OCI-LY1 (cell line): ENCODE measurements around the gene SLCO2B1.

ENCODE experiments used
- H2AFZ ChIP-seq: fragments of 200-600 bp; sonication (generic), shearing (Covaris generic); 2 replicates; pipeline ENCODE4 v1.6.0; 2014; ENCODE audit warnings: antibody characterized with exemption, mild to moderate bottlenecking, low read length
- H3F3A ChIP-seq: fragments of 200-600 bp; sonication (generic), shearing (Covaris generic); 2 replicates; pipeline ENCODE4 v1.6.0; 2014; ENCODE audit warnings: mild to moderate bottlenecking, antibody characterized with exemption, low read length, moderate library complexity; ENCODE audit not compliant: insufficient read depth
- H3K27ac ChIP-seq: fragments of 200-600 bp; sonication (generic); 2 replicates; pipeline ENCODE4 v1.5.1; 2014; ENCODE audit warnings: low read length, mixed run types, mild to moderate bottlenecking, low read depth; ENCODE audit not compliant: poor library complexity, severe bottlenecking
- H3K27me3 ChIP-seq: fragments of 200-600 bp; sonication (generic); 2 replicates; pipeline ENCODE4 v1.6.0; 2014; ENCODE audit warnings: antibody characterized with exemption, mild to moderate bottlenecking, low read length, moderate library complexity; ENCODE audit not compliant: insufficient read depth
- H3K36me3 ChIP-seq: fragments of 200-600 bp; sonication (generic); 2 replicates; pipeline ENCODE4 v1.6.1; 2014; ENCODE audit warnings: mild to moderate bottlenecking, antibody characterized with exemption, low read length, moderate library complexity, mixed read lengths; ENCODE audit not compliant: insufficient read depth
- H3K4me1 ChIP-seq: fragments of 200-600 bp; sonication (generic); 2 replicates; pipeline ENCODE4 v1.5.1; 2014; ENCODE audit warnings: mild to moderate bottlenecking, low read length, moderate library complexity; ENCODE audit not compliant: insufficient read depth, severe bottlenecking
- H3K4me2 ChIP-seq: fragments of 200-600 bp; sonication (generic), shearing (Covaris generic); 2 replicates; pipeline ENCODE4 v1.6.1; 2014; ENCODE audit warnings: low read length
- H3K4me3 ChIP-seq: fragments of 200-600 bp; sonication (generic); 2 replicates; pipeline ENCODE4 v1.5.1; 2014; ENCODE audit warnings: low read length, low read depth, mild to moderate bottlenecking, mixed read lengths; ENCODE audit not compliant: poor library complexity, severe bottlenecking
- H3K79me2 ChIP-seq: fragments of 200-600 bp; shearing (Covaris generic); 2 replicates; pipeline ENCODE4 v1.6.1; 2016; ENCODE audit warnings: mixed run types, low read length, mixed read lengths; ENCODE audit not compliant: insufficient read depth
- H3K9ac ChIP-seq: fragments of 200-600 bp; sonication (generic), shearing (Covaris generic); 2 replicates; pipeline ENCODE4 v1.6.1; 2014; ENCODE audit warnings: mild to moderate bottlenecking, low read length, mixed read lengths
- H3K9me2 ChIP-seq: fragments of 200-600 bp; sonication (generic), shearing (Covaris generic); 2 replicates; pipeline ENCODE4 v1.6.1; 2014; ENCODE audit warnings: low read depth, mild to moderate bottlenecking, low read length, mixed read lengths
- H3K9me3 ChIP-seq: fragments of 200-600 bp; shearing (Covaris generic); 2 replicates; pipeline ENCODE4 v1.6.1; 2014; ENCODE audit warnings: low read length, mixed read lengths
- H4K20me1 ChIP-seq: fragments of 200-600 bp; sonication (generic), shearing (Covaris generic); 2 replicates; pipeline ENCODE4 v1.6.0; 2016; ENCODE audit warnings: mild to moderate bottlenecking, low read length; ENCODE audit not compliant: insufficient read depth
- EZH2 ChIP-seq: fragments of 200-600 bp; sonication (generic), shearing (Covaris generic); IDR thresholded peaks from 2 replicates; pipeline ENCODE4 v1.8.0; 2017; ENCODE audit warnings: borderline replicate concordance, mixed run types, mild to moderate bottlenecking, antibody characterized with exemption, low read length, moderate library complexity, mixed read lengths
- TF ChIP-seq, protein P1 (sequence below): fragments of 200-600 bp; sonication (generic), shearing (Covaris generic); IDR thresholded peaks from 2 replicates; pipeline ENCODE4 v1.5.1; 2017; ENCODE audit warnings: mild to moderate bottlenecking, antibody characterized with exemption, low read length, moderate library complexity, mixed read lengths

The SLCO2B1 gene

DNA sequence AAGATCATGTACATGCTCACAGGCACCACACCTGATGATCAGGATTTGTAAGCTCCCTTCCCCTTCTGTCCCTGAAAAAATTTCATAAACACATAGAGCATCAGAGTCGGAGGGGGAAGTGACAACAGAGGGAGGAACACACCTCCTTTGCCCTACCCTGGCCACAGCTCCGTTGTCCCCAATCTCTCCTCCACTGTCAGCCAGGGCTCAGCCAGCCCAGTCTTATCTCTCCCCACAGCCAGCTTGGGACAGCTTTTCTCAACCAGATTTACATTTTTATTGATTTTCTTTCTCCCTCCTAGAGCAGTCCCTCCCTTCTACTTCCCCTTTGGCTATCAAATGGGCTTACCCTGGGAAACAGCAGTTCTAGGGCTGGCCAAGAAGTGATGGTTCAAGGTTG, 57.5 kb downstream of the SLCO2B1 start:
- no peaks in the 10 kb centered on the region for H3K79me2 ChIP-seq
- no peaks in the 10 kb centered on the region for H3K9me3 ChIP-seq
- H3F3A ChIP-seq, result no peaks in the 10 kb centered on the region
- H3K9me2 ChIP-seq, result no peaks in the 10 kb centered on the region
- H3K4me3 ChIP-seq, result no peak overlapping the region
- no peak overlapping the region for H3K9ac ChIP-seq
- H3K27ac ChIP-seq, result no peak overlapping the region
- H3K27me3 ChIP-seq, result no peaks in the 10 kb centered on the region
- no peak overlapping the region for H3K4me2 ChIP-seq
- H2AFZ ChIP-seq, result no peak overlapping the region
- H3K36me3 ChIP-seq, result no peaks in the 10 kb centered on the region
- H3K4me1 ChIP-seq, result no peaks in the 10 kb centered on the region
- no peaks in the 10 kb centered on the region for H4K20me1 ChIP-seq
- no peak for TF ChIP-seq EZH2
- TF ChIP-seq, protein P1, sequence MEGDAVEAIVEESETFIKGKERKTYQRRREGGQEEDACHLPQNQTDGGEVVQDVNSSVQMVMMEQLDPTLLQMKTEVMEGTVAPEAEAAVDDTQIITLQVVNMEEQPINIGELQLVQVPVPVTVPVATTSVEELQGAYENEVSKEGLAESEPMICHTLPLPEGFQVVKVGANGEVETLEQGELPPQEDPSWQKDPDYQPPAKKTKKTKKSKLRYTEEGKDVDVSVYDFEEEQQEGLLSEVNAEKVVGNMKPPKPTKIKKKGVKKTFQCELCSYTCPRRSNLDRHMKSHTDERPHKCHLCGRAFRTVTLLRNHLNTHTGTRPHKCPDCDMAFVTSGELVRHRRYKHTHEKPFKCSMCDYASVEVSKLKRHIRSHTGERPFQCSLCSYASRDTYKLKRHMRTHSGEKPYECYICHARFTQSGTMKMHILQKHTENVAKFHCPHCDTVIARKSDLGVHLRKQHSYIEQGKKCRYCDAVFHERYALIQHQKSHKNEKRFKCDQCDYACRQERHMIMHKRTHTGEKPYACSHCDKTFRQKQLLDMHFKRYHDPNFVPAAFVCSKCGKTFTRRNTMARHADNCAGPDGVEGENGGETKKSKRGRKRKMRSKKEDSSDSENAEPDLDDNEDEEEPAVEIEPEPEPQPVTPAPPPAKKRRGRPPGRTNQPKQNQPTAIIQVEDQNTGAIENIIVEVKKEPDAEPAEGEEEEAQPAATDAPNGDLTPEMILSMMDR, result no peak

- no peaks in the 10 kb centered on the region for H3K27me3 ChIP-seq
- H3F3A ChIP-seq, result no peaks in the 10 kb centered on the region
- TF ChIP-seq EZH2, result no peak
- TF ChIP-seq, protein P1, result no peak
- H3K9me3 ChIP-seq, result no peaks in the 10 kb centered on the region
- no peaks in the 10 kb centered on the region for H3K36me3 ChIP-seq
- no peaks in the 10 kb centered on the region for H3K4me1 ChIP-seq
- H3K4me2 ChIP-seq, result no peak overlapping the region
- no peak overlapping the region for H3K4me3 ChIP-seq
- H3K27ac ChIP-seq, result no peak overlapping the region
- no peaks in the 10 kb centered on the region for H3K9me2 ChIP-seq
- no peak overlapping the region for H2AFZ ChIP-seq
- H3K9ac ChIP-seq, result no peak overlapping the region
- H4K20me1 ChIP-seq, result no peaks in the 10 kb centered on the region
- H3K79me2 ChIP-seq, result no peaks in the 10 kb centered on the region
Observed at GRCh38 chr11:75212411-75212810, 61.5 kb downstream of the SLCO2B1 start.

DNA sequence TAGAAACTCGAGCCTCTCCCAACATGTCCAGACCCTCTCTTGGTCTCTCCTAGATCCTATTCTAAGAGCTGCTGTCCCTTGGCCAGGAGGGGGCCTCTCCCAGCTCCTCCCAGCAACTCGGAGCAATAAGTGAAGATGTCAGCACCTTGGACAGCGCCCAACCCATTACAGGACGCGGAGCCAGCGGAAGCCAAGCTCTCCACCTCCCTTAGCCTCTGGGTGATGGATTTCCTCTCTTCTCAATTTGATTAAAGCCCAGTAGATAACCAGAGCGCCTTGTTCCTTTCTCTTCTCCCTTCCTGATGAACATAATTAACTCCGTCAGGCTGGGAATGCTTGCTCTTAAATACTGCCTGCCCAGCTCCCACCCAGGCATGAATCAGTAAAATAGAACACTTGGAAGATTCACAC, 63.5 kb downstream of the SLCO2B1 start:
- no peaks in the 10 kb centered on the region for H3F3A ChIP-seq
- H3K9ac ChIP-seq, result no peak overlapping the region
- no peaks in the 10 kb centered on the region for H3K27me3 ChIP-seq
- H3K27ac ChIP-seq, result no peak overlapping the region
- H3K9me3 ChIP-seq, result no peaks in the 10 kb centered on the region
- H3K79me2 ChIP-seq, result no peaks in the 10 kb centered on the region
- no peak overlapping the region for H3K4me3 ChIP-seq
- TF ChIP-seq EZH2, result no peak
- TF ChIP-seq, protein P1, result peak; percentile 25; the same call in 1 of the 2 replicates
- no peaks in the 10 kb centered on the region for H4K20me1 ChIP-seq
- no peaks in the 10 kb centered on the region for H3K4me1 ChIP-seq
- H3K36me3 ChIP-seq, result no peaks in the 10 kb centered on the region
- H3K4me2 ChIP-seq, result no peak overlapping the region
- no peaks in the 10 kb centered on the region for H3K9me2 ChIP-seq
- H2AFZ ChIP-seq, result no peak overlapping the region
